ENCODE results near the gene TNRC6C. TPM values are rescaled to one million over a fixed set of nuclear protein-coding genes. Genes with fewer than 3 reads are reported as not detected.

The TNRC6C gene
- polyA plus RNA-seq, 3 donors: 0.38 to 0.80 (median 0.46) TPM

DNA sequence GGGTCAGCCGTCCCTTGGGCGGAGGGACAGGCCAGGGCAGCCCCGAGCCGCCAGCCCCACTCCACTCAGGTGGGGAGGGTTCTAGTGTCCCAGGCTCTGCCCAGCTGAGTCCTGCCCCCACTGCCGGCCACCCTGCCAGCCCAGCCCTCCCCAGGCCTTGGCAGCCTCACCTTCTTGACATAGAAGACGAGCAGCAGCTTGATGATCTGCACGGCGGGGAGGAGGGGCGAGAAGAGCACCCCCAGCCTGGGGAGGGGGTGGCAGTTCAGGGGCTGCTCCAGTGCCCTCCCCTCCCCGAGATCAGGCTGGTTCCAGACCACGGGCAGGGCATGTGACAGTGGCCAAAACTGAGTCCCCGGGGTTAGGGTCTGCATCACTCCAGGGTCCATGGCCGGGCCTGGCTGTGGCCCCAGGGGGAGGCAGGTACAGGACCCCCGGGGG is 160.3 kb downstream of the TNRC6C start:
- peaks cover 92% of the 10 kb centered on the region for H4K20me1 ChIP-seq (ENCODE audit: insufficient read depth, low read length)
- TF ChIP-seq CTCF (IDR thresholded peaks at IDR 0.05): no peak
- Mint-ChIP-seq H3K27me3 (ENCODE audit: low read depth in 3 of 3) (peaks cover 0 to 6% (median 3%) of the 10 kb centered on the region in 3 donors), H3K27ac (no peak overlapping the region), H3K4me1 (peaks cover 47% of the 10 kb centered on the region), H3K4me3 (no peak overlapping the region), H3K36me3 (peaks cover 56 to 88% of the 10 kb centered on the region in 2 donors), H3K9me3 (peaks cover 0 to 7% (median 0%) of the 10 kb centered on the region in 7 donors)
- no peaks in the 10 kb centered on the region for H3K27me3 ChIP-seq (ENCODE audit: control insufficient read depth in 2 of 2, insufficient read depth in 2 of 2, low read length in 2 of 2)
- no peak for DNase-seq
- 89% methylated on average over 9 of the region's 14 CpGs for whole genome bisulfite sequencing (ENCODE audit: insufficient coverage)
- peaks cover 33 to 49% of the 10 kb centered on the region in 2 donors for H3K4me1 ChIP-seq (ENCODE audit: control insufficient read depth in 1 of 2, insufficient read depth in 2 of 2, low read length in 2 of 2)
- intact Hi-C loops (cut with micrococcal nuclease): loop anchor here (10.0 kb wide), 1 partner anchor 306 kb away; no protein-coding TSS in a partner anchor
- no peak overlapping the region for H3K4me3 ChIP-seq (replicated peaks in 1 of 3; ENCODE audit: low read depth in 2 of 3, low read length in 3 of 3)
- peaks cover 22% of the 10 kb centered on the region for H3K79me2 ChIP-seq (ENCODE audit: insufficient read depth, low read length)
- peaks cover 62 to 81% of the 10 kb centered on the region in 2 donors for H3K36me3 ChIP-seq (replicated peaks in 1 of 2; ENCODE audit: control insufficient read depth in 1 of 2, insufficient read depth in 2 of 2, low read length in 2 of 2)
- no peak overlapping the region for H3K4me2 ChIP-seq (replicated peaks; ENCODE audit: extremely low read depth, low read length, poor library complexity, severe bottlenecking)
- no peak overlapping the region for H3K9ac ChIP-seq (ENCODE audit: insufficient read depth, low read length, poor library complexity, severe bottlenecking)
- no peaks in the 10 kb centered on the region for H3K9me3 ChIP-seq (replicated peaks in 1 of 2; ENCODE audit: control insufficient read depth in 1 of 2, insufficient read depth in 1 of 2, low read length in 2 of 2)
- no peak overlapping the region for H2AFZ ChIP-seq (ENCODE audit: insufficient read depth, low read depth, low read length, poor library complexity, severe bottlenecking)
- no peak overlapping the region for H3K27ac ChIP-seq (ENCODE audit: low read depth in 1 of 2, low read length in 2 of 2)

DNA sequence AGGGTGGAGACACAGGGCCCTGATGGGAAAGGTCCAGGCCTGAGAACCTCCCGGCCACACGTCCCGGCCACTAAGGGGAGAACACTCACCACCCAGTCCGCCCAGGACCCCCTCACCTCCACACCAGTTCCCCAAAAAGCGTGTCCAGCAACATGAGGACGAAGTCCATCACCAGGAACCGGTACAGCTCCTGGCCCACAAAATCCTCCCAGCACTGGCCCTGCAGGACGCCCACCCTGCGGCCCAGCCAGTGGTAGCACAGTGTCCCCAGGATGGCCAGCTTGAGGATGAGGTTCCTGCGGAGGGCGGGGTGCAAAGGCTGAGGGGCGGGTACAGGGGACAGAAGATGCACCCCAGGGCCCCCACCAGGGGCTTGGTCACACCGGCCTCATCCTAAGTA is 162.0 kb downstream of the TNRC6C start:
- peaks cover 50% of the 10 kb centered on the region for H3K4me1 Mint-ChIP-seq
- no peak overlapping the region for H3K4me3 ChIP-seq (replicated peaks in 1 of 3; ENCODE audit: low read depth in 2 of 3, low read length in 3 of 3)
- H2AFZ ChIP-seq (ENCODE audit: insufficient read depth, low read depth, low read length, poor library complexity, severe bottlenecking): no peak overlapping the region

More for the DNA sequence above, 162.0 kb downstream of the TNRC6C start:
- no peak overlapping the region for H3K9ac ChIP-seq (ENCODE audit: insufficient read depth, low read length, poor library complexity, severe bottlenecking)
- peaks cover 45 to 55% of the 10 kb centered on the region in 2 donors for H3K4me1 ChIP-seq (ENCODE audit: control insufficient read depth in 1 of 2, insufficient read depth in 2 of 2, low read length in 2 of 2)
- Mint-ChIP-seq H3K9me3 (peaks cover 0 to 5% (median 0%) of the 10 kb centered on the region in 7 donors), H3K27me3 (ENCODE audit: low read depth in 3 of 3) (peaks cover 0 to 6% (median 0%) of the 10 kb centered on the region in 3 donors), H3K4me3 (no peak overlapping the region), H3K27ac (peak overlapping the region in 1 of 7 donors; percentile 33), H3K36me3 (peaks cover 48 to 81% of the 10 kb centered on the region in 2 donors)
- H3K4me2 ChIP-seq (replicated peaks; ENCODE audit: extremely low read depth, low read length, poor library complexity, severe bottlenecking): no peak overlapping the region
- no peak for DNase-seq
- intact Hi-C loops (cut with micrococcal nuclease): no loop called here
- no peak overlapping the region for H3K27ac ChIP-seq (ENCODE audit: low read depth in 1 of 2, low read length in 2 of 2)
- no peaks in the 10 kb centered on the region for H3K27me3 ChIP-seq (ENCODE audit: control insufficient read depth in 2 of 2, insufficient read depth in 2 of 2, low read length in 2 of 2)
- peaks cover 57 to 71% of the 10 kb centered on the region in 2 donors for H3K36me3 ChIP-seq (replicated peaks in 1 of 2; ENCODE audit: control insufficient read depth in 1 of 2, insufficient read depth in 2 of 2, low read length in 2 of 2)
- peaks cover 37% of the 10 kb centered on the region for H3K79me2 ChIP-seq (ENCODE audit: insufficient read depth, low read length)
- peaks cover 93% of the 10 kb centered on the region for H4K20me1 ChIP-seq (ENCODE audit: insufficient read depth, low read length)
- TF ChIP-seq CTCF (IDR thresholded peaks at IDR 0.05): no peak
- H3K9me3 ChIP-seq (replicated peaks in 1 of 2; ENCODE audit: control insufficient read depth in 1 of 2, insufficient read depth in 1 of 2, low read length in 2 of 2): no peaks in the 10 kb centered on the region
- 100% methylated on average over 4 of the region's 13 CpGs for WGBS (ENCODE audit: insufficient coverage)

Data from CD14-positive monocyte (primary cell).